Measurements from ENCODE around the gene MEX3A.
"Not testable (repeated sequence)": the region's sequence is repeated elsewhere in the genome, so short reads cannot be mapped to it uniquely, and the experiment has no call there.

Gene MEX3A

GRCh38 chr1:156078728-156079127 lies 3.5 kb downstream of the MEX3A start:
- no peak for FAIRE-seq

- no peak for FAIRE-seq
These were observed 4.9 kb downstream of the MEX3A start for GRCh38 chr1:156077430-156077760.

GRCh38 chr1:156076609-156077429 lies 5.4 kb downstream of the MEX3A start:
- FAIRE-seq: no peak

- no peak for FAIRE-seq
These were observed 6.5 kb downstream of the MEX3A start for GRCh38 chr1:156075775-156076204.

GRCh38 chr1:156075162-156075561 lies 7.1 kb downstream of the MEX3A start:
- FAIRE-seq: no peak

- FAIRE-seq: no peak
These were observed 7.6 kb downstream of the MEX3A start for GRCh38 chr1:156074661-156075060.

GRCh38 chr1:156073740-156074139 lies 8.5 kb downstream of the MEX3A start:
- no peak for FAIRE-seq

- FAIRE-seq: no peak
These were observed 9.1 kb downstream of the MEX3A start for GRCh38 chr1:156073110-156073687.

GRCh38 chr1:156072251-156072650 lies 10.0 kb downstream of the MEX3A start:
- FAIRE-seq: no peak

- FAIRE-seq: not testable (repeated sequence)
These were observed 10.9 kb downstream of the MEX3A start for GRCh38 chr1:156071332-156071816.

GRCh38 chr1:156070548-156070947 lies 11.7 kb downstream of the MEX3A start:
- FAIRE-seq: no peak

- no peak for FAIRE-seq
These were observed 12.5 kb downstream of the MEX3A start for GRCh38 chr1:156069490-156070455.

GRCh38 chr1:156067262-156067661 lies 15.0 kb downstream of the MEX3A start:
- no peak for FAIRE-seq

GRCh38 chr1:156065871-156066270 lies 16.4 kb downstream of the MEX3A start:
- FAIRE-seq: no peak

GRCh38 chr1:156065212-156065611 lies 17.1 kb downstream of the MEX3A start:
- no peak for FAIRE-seq

- FAIRE-seq: no peak
These were observed 17.6 kb downstream of the MEX3A start for GRCh38 chr1:156064615-156065014.

GRCh38 chr1:156063997-156064285 lies 18.3 kb downstream of the MEX3A start:
- FAIRE-seq: no peak

GRCh38 chr1:156062189-156062588 lies 20.1 kb downstream of the MEX3A start:
- no peak for FAIRE-seq

- FAIRE-seq: no peak
These were observed 21.2 kb downstream of the MEX3A start, which contains the start of gene RAB25 for GRCh38 chr1:156060937-156061636. RAB25 (plus strand) TSS chr1:156061160; CDS start chr1:156061401, 241 bp downstream.

- FAIRE-seq: no peak
These were observed 25.9 kb downstream of the MEX3A start for GRCh38 chr1:156056326-156056849.

- FAIRE-seq: no peak
These were observed 26.8 kb downstream of the MEX3A start for GRCh38 chr1:156055281-156056048.
